ENCODE measurements around the gene GPA33. TPM values are rescaled to one million over a fixed set of nuclear protein-coding genes. Genes with fewer than 3 reads are reported as not detected.

Gene GPA33
- total and polyA plus RNA-seq, 10 donors = 0.07 to 1.4 (median 0.79) TPM

GRCh38 chr1:167011560-167012191 lies 78.5 kb downstream of the GPA33 start:
- 88 to 96% (median 94%) methylated on average over 1 of the region's 1 CpG for WGBS, 5 donors
- H3K9me3 ChIP-seq = no peaks in the 10 kb centered on the region
- H3K36me3 ChIP-seq = no peaks in the 10 kb centered on the region
- H3K27ac ChIP-seq = no peak overlapping the region
- DNase-seq = no peak
- intact Hi-C loops (cut with DNase I; ENCODE audit: low total_unique reads) = no loop called here
- TF ChIP-seq POLR2A (IDR thresholded peaks at IDR 0.05) (no peak), CTCF (IDR thresholded peaks at IDR 0.05 in 8 of 11, conservative IDR thresholded peaks at IDR 0.05 in 3 of 11) (no peak), POLR2AphosphoS5 (IDR thresholded peaks at IDR 0.05) (no peak)
- H3K27me3 ChIP-seq (replicated peaks in 1 of 7) = peaks cover 0 to 15% (median 0%) of the 10 kb centered on the region in 7 donors
- no peaks in the 10 kb centered on the region for H3K4me1 ChIP-seq
- H3K4me3 ChIP-seq = no peak overlapping the region

- no peak for DNase-seq
- 83 to 95% (median 88%) methylated on average over 2 of the region's 2 CpGs for WGBS, 5 donors
- Histone ChIP-seq H3K36me3 (no peaks in the 10 kb centered on the region), H3K4me3 (no peak overlapping the region), H3K27ac (no peak overlapping the region), H3K27me3 (replicated peaks in 1 of 7) (no peaks in the 10 kb centered on the region), H3K4me1 (no peaks in the 10 kb centered on the region), H3K9me3 (peaks cover 0 to 16% (median 10%) of the 10 kb centered on the region in 8 donors)
- intact Hi-C loops (cut with DNase I; ENCODE audit: low total_unique reads) = no loop called here
- TF ChIP-seq POLR2A (IDR thresholded peaks at IDR 0.05) (no peak), CTCF (IDR thresholded peaks at IDR 0.05 in 8 of 11, conservative IDR thresholded peaks at IDR 0.05 in 3 of 11) (no peak), POLR2AphosphoS5 (IDR thresholded peaks at IDR 0.05) (no peak)
Measured at GRCh38 chr1:167003711-167004110, 86.5 kb downstream of the GPA33 start.

Small RNA genes within 50 kb of the gene (small RNA-seq; reads per million reads assigned to genes)
- 9.9 to 24.3 (median 19.7) reads per million in 4 donors for gene RNA5SP65

Other genes with a start within 250 kb of the GPA33 start
- gene TADA1, start 214.1 kb downstream of the GPA33 start, total RNA-seq = 10 to 100 TPM in 4 of 7 donors, 1 to 10 TPM in 3; 9.1 to 15.7 (median 10.2) TPM
- 10 to 100 TPM in 2 of 3 donors, 1 to 10 TPM in 1; 8.6 to 11.7 (median 10.3) TPM for gene TADA1, start 214.1 kb downstream of the GPA33 start, polyA plus RNA-seq
- 1 to 10 TPM in 1 of 7 donors, under 1 TPM in 6; 0.17 to 1.4 (median 0.41) TPM for gene ILDR2, start 114.8 kb downstream of the GPA33 start, total RNA-seq
- under 1 TPM; under 0.01 to 0.13 (median 0.05) TPM for gene ILDR2, start 114.8 kb downstream of the GPA33 start, polyA plus RNA-seq
- not detected for gene MAEL, start 101.1 kb downstream of the GPA33 start, total RNA-seq
- under 1 TPM in 1 of 3 donors, not detected in 2; 0.05 TPM for gene MAEL, start 101.1 kb downstream of the GPA33 start, polyA plus RNA-seq
- gene STYXL2, start 3.7 kb upstream of the GPA33 start, total RNA-seq = not detected
- not detected for gene STYXL2, start 3.7 kb upstream of the GPA33 start, polyA plus RNA-seq
- 10 to 100 TPM; 23.5 to 60.3 (median 31.5) TPM for gene POU2F1, start 130.5 kb upstream of the GPA33 start, total RNA-seq
- gene POU2F1, start 130.5 kb upstream of the GPA33 start, polyA plus RNA-seq = 1 to 10 TPM; 1.8 to 3.1 (median 2.6) TPM